Stomach smooth muscle (tissue), 2 donors: Measurements from ENCODE around the gene LDHAL6B.

ENCODE experiments used
- H3K27ac ChIP-seq: one replicate; pipeline ENCODE4 v1.7.0; 2013; ENCODE audit warnings: mild to moderate bottlenecking, low read length, inconsistent platforms
- H3K27me3 ChIP-seq, 2 donors: one replicate each; pipeline ENCODE4 v1.7.0; 2013; ENCODE audit warnings: low read length in 2 of 2; ENCODE audit not compliant: insufficient read depth in 2 of 2, control insufficient read depth in 1 of 2
- H3K36me3 ChIP-seq, 2 donors: one replicate each; pipeline ENCODE4 v1.7.0; 2013; ENCODE audit warnings: low read length in 2 of 2; ENCODE audit not compliant: control insufficient read depth in 2 of 2, insufficient read depth in 2 of 2
- H3K4me1 ChIP-seq: one replicate; pipeline ENCODE4 v1.7.0; 2013; ENCODE audit warnings: low read length; ENCODE audit not compliant: control insufficient read depth, insufficient read depth
- H3K4me3 ChIP-seq, 2 donors: one replicate each; pipeline ENCODE4 v1.7.0; 2013; ENCODE audit warnings: low read length in 2 of 2
- H3K9ac ChIP-seq, 2 donors: one replicate each; pipeline ENCODE4 v1.7.0; 2013; ENCODE audit warnings: low read length in 2 of 2, mild to moderate bottlenecking in 1 of 2
- H3K9me3 ChIP-seq, 2 donors: one replicate each; pipeline ENCODE4 v1.7.0; 2013; ENCODE audit warnings: low read length in 2 of 2; ENCODE audit not compliant: control insufficient read depth in 2 of 2
- donor health status: healthy.
- donor health status: Pancreatic carcinoma.

LDHAL6B gene

GRCh38 chr15:59168536-59168935, 38.1 kb upstream of the LDHAL6B start:
- H3K36me3 ChIP-seq: peaks cover under 1 to 14% of the 10 kb centered on the region in 2 donors
- H3K4me3 ChIP-seq: no peak overlapping the region
- no peak overlapping the region for H3K9ac ChIP-seq
- no peak overlapping the region for H3K27ac ChIP-seq
- no peaks in the 10 kb centered on the region for H3K9me3 ChIP-seq
- no peaks in the 10 kb centered on the region for H3K27me3 ChIP-seq
- H3K4me1 ChIP-seq: peaks cover 11% of the 10 kb centered on the region

GRCh38 chr15:59169251-59169708, 37.4 kb upstream of the LDHAL6B start:
- Histone ChIP-seq H3K27ac (no peak overlapping the region), H3K9me3 (no peaks in the 10 kb centered on the region), H3K9ac (no peak overlapping the region), H3K27me3 (no peaks in the 10 kb centered on the region), H3K36me3 (peaks cover 2 to 17% of the 10 kb centered on the region in 2 donors), H3K4me1 (peaks cover 11% of the 10 kb centered on the region), H3K4me3 (no peak overlapping the region)

GRCh38 chr15:59170295-59171066, 36.2 kb upstream of the LDHAL6B start:
- Histone ChIP-seq H3K36me3 (peaks cover 2 to 17% of the 10 kb centered on the region in 2 donors), H3K4me3 (no peak overlapping the region), H3K27ac (no peak overlapping the region), H3K27me3 (no peaks in the 10 kb centered on the region), H3K4me1 (peaks cover 11% of the 10 kb centered on the region), H3K9me3 (no peaks in the 10 kb centered on the region), H3K9ac (no peak overlapping the region)

- peaks cover 2 to 17% of the 10 kb centered on the region in 2 donors for H3K36me3 ChIP-seq
- H3K27me3 ChIP-seq: no peaks in the 10 kb centered on the region
- H3K9ac ChIP-seq: no peak overlapping the region
- no peaks in the 10 kb centered on the region for H3K9me3 ChIP-seq
- H3K4me1 ChIP-seq: peaks cover 11% of the 10 kb centered on the region
- no peak overlapping the region for H3K27ac ChIP-seq
- no peak overlapping the region for H3K4me3 ChIP-seq
Observed at GRCh38 chr15:59171067-59171397, 35.6 kb upstream of the LDHAL6B start.

- Histone ChIP-seq H3K27ac (no peak overlapping the region), H3K4me1 (peaks cover 11% of the 10 kb centered on the region), H3K36me3 (peaks cover 5 to 17% of the 10 kb centered on the region in 2 donors)
Observed at GRCh38 chr15:59172289-59172901, 34.2 kb upstream of the LDHAL6B start.

GRCh38 chr15:59173194-59173593, 33.4 kb upstream of the LDHAL6B start:
- Histone ChIP-seq H3K4me3 (no peak overlapping the region), H3K36me3 (peaks cover 13 to 21% of the 10 kb centered on the region in 2 donors), H3K9me3 (no peaks in the 10 kb centered on the region), H3K9ac (no peak overlapping the region), H3K27ac (no peak overlapping the region), H3K27me3 (no peaks in the 10 kb centered on the region), H3K4me1 (peaks cover 11% of the 10 kb centered on the region)

More at GRCh38 chr15:59172289-59172901, 34.2 kb upstream of the LDHAL6B start:
- Histone ChIP-seq H3K9me3 (no peaks in the 10 kb centered on the region), H3K9ac (no peak overlapping the region), H3K27me3 (no peaks in the 10 kb centered on the region), H3K4me3 (no peak overlapping the region)

- Histone ChIP-seq H3K36me3 (peaks cover 14 to 24% of the 10 kb centered on the region in 2 donors), H3K9me3 (no peaks in the 10 kb centered on the region), H3K4me3 (peak overlapping the region in 1 of 2 donors; percentile 8), H3K4me1 (peaks cover 8% of the 10 kb centered on the region), H3K9ac (no peak overlapping the region), H3K27ac (no peak overlapping the region), H3K27me3 (no peaks in the 10 kb centered on the region)
Observed at GRCh38 chr15:59174151-59174834, 32.4 kb upstream of the LDHAL6B start.

- H3K9me3 ChIP-seq: no peaks in the 10 kb centered on the region
- no peak overlapping the region for H3K9ac ChIP-seq
- peak overlapping the region in 1 of 2 donors; percentile 8 for H3K4me3 ChIP-seq
- peaks cover 14 to 24% of the 10 kb centered on the region in 2 donors for H3K36me3 ChIP-seq
- no peak overlapping the region for H3K27ac ChIP-seq
- peaks cover 3% of the 10 kb centered on the region for H3K4me1 ChIP-seq
- no peaks in the 10 kb centered on the region for H3K27me3 ChIP-seq
Observed at GRCh38 chr15:59174835-59175831, 31.5 kb upstream of the LDHAL6B start.

GRCh38 chr15:59176653-59177316, 29.9 kb upstream of the LDHAL6B start:
- H3K36me3 ChIP-seq: peaks cover 17% of the 10 kb centered on the region in 2 donors
- H3K9ac ChIP-seq: no peak overlapping the region
- no peaks in the 10 kb centered on the region for H3K27me3 ChIP-seq
- H3K4me1 ChIP-seq: no peaks in the 10 kb centered on the region
- H3K4me3 ChIP-seq: no peak overlapping the region
- peaks cover 0 to 2% of the 10 kb centered on the region in 2 donors for H3K9me3 ChIP-seq
- no peak overlapping the region for H3K27ac ChIP-seq
